K562 treated with DMSO at 1 percent for 24 hours (cell line): ENCODE results near the gene SORL1. TPM values are rescaled to one million over a fixed set of nuclear protein-coding genes. Genes with fewer than 3 reads are reported as not detected.

Source experiments
- total RNA-seq: library from RNA; unstranded; fragments of 300-600 nt; gene quantifications from 2 replicates; pipeline ENCODE4 v1.2.3, GENCODE V29; 2022; ENCODE audit warnings: low read depth; ENCODE audit not compliant: insufficient read depth

The SORL1 gene
- total RNA-seq: not detected in 2 replicates

GRCh38 chr11:121451986-121452608 lies at the start of gene SORL1:
SORL1 (plus strand) TSS chr11:121452314; CDS start chr11:121452332, 18 bp downstream.

GRCh38 chr11:121452609-121453150 lies 566 bp downstream of the SORL1 start, which contains the start of gene SORL1-AS1:
SORL1-AS1 (minus strand) TSS chr11:121452967.

Other genes starting within 250 kb of the SORL1 start
- gene SC5D, start 159.5 kb upstream of the SORL1 start, total RNA-seq: 14.0 and 16.6 TPM in 2 replicates